ENCODE results near the gene VAC14.

The VAC14 gene

GRCh38 chr16:70740914-70741782 lies 59.8 kb downstream of the VAC14 start:
- FAIRE-seq, result no peak

- FAIRE-seq, result no peak
These were observed 60.6 kb downstream of the VAC14 start for GRCh38 chr16:70740174-70740913.

DNA sequence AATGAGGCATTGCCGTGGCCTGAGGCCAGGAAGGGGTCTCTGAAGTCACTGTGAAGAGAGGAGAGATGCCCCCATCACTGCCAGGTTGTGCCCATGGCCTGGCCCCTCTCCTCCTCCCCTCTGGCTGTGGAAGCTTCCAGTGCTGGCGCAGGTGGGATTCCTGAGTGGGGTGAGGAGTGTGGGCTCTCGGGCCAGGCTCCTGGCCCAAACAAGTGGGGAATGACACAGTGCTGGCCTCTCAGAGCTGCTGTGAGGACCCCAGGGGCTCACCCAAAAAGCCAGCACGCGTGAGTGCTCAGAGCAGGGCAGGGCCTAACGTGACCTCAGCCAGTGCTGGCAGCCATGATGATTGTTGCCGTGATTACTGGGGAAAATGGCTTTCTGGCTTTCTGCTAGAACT lies 61.6 kb downstream of the VAC14 start:
- no peak for FAIRE-seq

DNA sequence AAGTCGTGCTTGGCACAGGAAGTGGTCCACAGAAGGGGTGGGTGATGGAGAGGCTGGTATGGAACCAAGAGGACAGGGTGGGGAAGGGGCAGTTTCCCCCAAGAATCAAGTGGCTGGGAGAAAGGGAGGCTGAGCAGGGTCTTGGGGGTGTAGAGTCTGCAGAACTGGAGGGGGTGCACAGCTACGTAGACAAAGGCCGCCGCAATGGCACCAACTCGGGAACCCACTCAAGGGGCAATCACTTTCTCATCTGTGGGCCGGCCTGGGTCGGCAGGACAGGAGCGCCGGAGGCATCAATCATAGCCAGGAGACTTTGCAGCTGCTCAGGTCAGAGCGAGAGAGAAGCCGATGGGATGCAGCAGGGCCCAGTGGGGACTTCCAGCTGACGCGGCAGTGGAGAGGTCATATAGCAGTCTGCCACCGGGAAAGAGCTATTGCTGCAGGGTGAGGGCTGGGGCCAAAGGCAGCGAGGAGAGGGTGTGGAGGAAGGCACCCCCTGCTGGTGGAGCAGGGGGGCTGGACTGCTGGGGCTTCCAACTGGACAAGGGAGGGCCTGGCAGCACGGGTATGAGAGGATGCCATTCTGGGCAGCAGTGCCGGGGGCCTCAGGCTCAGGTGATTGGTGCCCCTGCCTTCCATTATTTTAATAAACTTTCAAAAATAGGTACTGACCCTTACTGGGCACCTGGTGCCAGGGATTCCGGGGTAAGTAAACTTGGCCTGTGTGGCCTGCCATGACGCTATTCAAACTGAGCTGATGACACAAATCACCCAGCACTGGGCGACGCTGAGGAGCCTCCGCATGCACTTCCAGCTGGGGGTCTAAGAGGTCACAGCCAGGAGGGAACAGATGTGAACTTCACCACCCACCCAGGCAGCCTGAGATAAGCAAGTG lies 62.6 kb downstream of the VAC14 start:
- no peak for FAIRE-seq

GRCh38 chr16:70737377-70738082 lies 63.4 kb downstream of the VAC14 start:
- peak; percentile 43 for FAIRE-seq

- FAIRE-seq, result no peak
These were observed 64.2 kb downstream of the VAC14 start for GRCh38 chr16:70736465-70737376.

- FAIRE-seq, result no peak
These were observed 65.6 kb downstream of the VAC14 start for GRCh38 chr16:70735141-70735979.

DNA sequence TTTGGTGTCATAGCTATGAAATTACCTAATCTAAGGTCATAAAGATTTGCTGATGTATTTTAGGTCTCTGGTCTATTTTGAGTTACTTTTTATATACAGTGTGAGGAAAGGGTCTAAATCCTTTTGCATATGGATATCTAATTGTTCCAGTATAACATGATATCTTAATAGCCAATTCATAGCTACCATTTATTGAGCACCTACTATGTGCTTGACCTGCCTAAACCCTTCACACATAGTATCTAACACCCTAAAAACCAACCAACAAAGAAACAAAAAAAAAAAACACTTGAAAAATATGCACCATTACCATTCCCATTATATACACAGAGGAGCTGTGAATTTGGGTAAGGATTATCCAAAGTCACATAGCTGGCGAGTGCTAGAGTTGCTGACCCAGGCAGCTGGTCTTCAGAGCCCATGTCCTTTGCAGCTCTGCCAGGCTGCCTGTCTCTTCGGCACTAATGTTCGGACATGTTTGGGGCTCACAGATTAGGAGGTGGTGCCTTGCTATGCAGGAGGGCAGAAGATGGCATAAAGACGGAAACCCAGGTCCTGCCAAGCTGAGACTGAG lies 66.3 kb downstream of the VAC14 start:
- FAIRE-seq, result no peak

DNA sequence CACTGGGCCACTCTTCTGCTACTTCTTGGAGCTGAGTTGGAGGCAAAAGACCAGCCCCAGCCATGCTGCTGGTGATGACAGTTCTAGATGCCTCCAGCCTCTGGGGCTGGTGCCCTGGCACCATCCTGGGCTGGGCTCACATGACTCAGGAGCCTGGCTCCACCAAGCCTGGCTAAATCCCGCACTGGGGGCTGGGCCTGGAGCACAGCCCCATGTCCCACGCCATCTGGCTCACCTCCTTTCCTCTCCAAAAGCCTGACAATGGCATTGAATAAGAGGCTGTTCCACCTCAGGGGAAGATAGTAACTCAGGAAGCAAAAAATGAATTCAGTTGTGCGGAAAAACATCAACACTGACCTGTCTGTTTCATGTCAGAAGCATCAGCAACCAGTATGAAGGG lies 70.0 kb downstream of the VAC14 start:
- no peak for FAIRE-seq

DNA sequence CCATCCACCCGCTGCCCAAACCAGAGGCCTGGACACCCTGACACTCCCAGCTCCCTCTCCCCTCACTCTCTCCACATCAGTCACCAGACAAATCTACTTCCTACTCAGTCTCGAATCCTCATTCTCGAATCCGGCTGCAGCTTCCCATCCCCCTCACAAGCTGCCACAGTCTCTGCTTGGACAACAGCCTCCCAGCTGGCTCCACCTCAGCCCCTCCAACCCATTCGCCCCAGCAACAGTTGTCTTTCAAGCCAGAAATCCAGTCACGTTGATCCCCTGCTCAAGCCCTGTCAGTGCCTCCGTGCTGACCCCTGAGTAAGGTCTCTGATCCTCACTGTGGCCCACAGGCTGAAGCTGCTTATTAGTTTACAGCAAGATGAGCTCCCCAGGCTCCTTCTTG lies 70.9 kb downstream of the VAC14 start:
- no peak for FAIRE-seq

- no peak for FAIRE-seq
These were observed 71.7 kb downstream of the VAC14 start for GRCh38 chr16:70729292-70729691.

GRCh38 chr16:70728150-70728549 lies 72.8 kb downstream of the VAC14 start:
- FAIRE-seq, result no peak

DNA sequence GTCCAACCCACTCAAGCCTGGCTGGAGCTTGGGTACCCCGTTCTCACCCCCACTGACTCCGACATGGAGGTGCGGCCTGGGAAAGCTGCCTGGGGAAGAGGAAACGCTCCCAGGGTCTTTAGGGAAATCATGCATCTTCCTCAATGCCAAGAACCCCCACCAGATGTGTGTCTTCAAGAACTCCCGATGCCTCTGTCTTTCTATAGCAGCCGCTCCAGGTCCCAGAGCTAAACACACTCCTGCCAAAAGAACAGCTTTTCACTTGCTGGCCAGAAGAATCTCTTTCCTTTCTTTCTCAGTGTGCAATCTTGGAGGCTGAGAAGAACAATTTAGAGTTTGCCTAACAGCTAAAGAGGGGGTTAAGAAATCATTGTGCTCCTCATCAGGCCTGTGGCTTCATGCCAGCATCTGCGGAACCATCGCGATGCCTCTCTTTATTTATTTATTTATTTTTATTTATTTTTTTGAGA lies 74.0 kb downstream of the VAC14 start:
- FAIRE-seq, result no peak

DNA sequence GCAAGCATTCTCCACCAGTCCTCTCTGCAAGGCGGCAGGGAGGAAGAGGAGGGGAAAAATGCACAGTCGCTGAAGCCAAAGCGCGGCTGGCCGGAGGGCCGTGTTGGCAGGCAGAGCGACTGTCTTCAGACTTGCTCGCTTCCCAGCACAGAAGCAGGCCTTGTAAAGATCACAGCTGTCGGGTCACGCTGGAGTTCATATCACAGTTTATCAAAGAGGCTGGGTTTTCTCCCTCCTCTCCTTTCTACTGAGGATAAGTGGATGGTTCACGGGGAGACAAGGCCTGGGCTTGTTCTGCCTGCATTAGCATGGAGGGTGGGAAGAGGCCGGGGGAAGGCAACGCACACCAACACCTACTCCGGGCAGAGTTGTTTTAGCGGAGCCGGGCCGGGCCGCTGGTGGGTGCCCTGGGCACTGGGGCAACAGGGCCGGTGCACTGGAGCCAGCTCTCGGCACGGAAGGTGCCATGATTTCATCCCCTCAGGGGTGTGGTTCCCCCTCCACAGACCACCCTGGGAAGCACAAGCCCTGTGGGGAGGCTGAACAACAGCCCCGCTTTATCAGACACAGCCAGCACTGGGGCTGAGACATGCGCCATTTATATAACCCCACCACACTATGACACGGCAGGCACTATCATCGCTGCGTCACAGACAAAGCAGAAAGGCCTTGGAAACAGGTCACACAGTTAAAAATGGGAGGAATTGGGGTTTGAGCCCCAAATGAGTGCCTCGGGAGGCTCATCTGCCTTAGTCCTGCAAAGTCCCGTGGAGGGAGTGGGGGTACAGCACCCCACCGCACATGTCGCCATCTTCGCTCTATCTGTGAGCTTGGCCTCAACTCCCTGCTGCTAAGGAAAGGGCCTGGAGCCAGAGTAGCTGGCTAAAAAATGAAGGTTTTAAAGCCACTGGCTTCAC lies 74.8 kb downstream of the VAC14 start:
- FAIRE-seq, result no peak

- no peak for FAIRE-seq
These were observed 75.7 kb downstream of the VAC14 start for GRCh38 chr16:70725024-70725911.

DNA sequence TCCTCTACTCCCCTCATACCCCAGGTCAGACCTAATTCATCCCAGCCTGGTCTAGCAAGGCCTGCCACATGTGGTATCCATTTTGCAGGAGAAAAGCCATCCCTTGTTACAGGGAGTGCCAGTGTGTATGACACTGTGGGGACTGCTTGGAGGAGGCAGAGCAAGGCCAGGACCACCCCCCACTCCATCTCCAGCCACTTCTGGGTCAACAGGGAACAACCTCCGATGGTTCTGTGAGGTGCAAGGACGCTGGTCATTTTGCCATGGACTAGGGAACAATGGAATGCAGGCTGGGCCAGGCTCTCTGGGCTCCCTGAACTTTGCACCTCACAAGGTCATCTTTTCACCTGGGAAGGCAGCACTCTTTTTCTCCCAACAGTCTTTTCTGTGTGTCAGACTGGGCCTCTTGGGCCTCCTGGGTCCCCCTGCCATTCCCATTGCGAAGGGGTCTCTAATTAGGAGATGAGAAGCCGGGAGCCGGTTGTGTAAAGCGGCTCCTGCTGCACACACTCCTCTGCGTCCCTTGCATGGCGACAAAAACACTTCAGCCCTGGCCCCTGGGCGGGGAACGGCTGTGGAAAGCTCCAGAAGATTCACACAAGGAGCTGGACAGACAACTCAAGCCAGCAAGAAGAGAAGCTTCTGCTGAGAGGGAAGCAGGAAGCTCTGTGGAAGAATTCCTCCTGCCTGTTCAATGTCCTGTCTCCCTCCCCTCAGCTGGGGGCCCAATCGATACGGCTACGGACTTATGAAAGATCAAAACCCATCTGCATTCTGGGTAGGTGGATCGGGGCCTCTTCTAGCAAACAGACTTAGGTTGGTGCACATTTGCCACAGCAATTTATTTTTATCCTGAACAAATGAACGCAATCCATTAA lies 76.6 kb downstream of the VAC14 start:
- no peak for FAIRE-seq

GRCh38 chr16:70723740-70724145 lies 77.2 kb downstream of the VAC14 start:
- FAIRE-seq, result no peak

Measured in endometrium (tissue), 2 donors.